Peyer's patch (tissue), 4 donors: ENCODE results near the gene UGT2B15.
"Not testable (repeated sequence)": the region's sequence is repeated elsewhere in the genome, so short reads cannot be mapped to it uniquely, and the experiment has no call there.

ENCODE experiments used
- POLR2A ChIP-seq, 2 donors: fragments of 450-650 bp; IDR thresholded peaks; one replicate each; pipeline ENCODE4 v1.5.1; 2017; ENCODE audit warnings: antibody characterized with exemption in 2 of 2, mild to moderate bottlenecking in 2 of 2, moderate library complexity in 2 of 2
- TF ChIP-seq, protein P1 (sequence below), 6 experiments: fragments of 450-650 bp in 4 of 6; fragments of 200-600 bp in 2 of 6; sonication (generic) in 1 of 6; IDR thresholded peaks; one replicate each; pipeline ENCODE4 v1.5.1; 2017 to 2019; ENCODE audit warnings: antibody characterized with exemption in 6 of 6, mild to moderate bottlenecking in 3 of 6, moderate library complexity in 1 of 6

DNA sequence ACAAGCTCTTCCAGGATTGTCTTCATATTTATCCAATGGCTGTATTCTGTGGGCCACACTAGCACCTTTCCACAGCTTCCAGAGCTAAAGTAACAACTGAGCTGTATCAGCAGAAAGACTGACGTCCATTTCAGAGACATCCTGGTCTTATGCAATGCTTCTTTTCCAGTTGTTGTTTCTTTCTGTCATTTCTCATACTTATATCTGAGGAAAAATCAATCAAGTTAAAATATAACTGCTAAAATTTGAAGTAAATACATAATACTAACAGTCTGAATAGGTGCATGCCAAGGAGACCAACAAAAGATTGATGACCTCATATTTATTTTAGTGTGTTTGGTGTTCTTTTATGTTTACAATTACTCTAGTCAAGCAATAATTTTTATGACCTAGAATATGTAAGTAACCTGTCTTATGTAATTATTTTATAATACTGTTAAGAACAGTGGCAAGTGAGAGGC lies at the start of gene UGT2B15:
- TF ChIP-seq POLR2A (IDR thresholded peaks at IDR 0.05), result not testable (repeated sequence)
- TF ChIP-seq, protein P1, sequence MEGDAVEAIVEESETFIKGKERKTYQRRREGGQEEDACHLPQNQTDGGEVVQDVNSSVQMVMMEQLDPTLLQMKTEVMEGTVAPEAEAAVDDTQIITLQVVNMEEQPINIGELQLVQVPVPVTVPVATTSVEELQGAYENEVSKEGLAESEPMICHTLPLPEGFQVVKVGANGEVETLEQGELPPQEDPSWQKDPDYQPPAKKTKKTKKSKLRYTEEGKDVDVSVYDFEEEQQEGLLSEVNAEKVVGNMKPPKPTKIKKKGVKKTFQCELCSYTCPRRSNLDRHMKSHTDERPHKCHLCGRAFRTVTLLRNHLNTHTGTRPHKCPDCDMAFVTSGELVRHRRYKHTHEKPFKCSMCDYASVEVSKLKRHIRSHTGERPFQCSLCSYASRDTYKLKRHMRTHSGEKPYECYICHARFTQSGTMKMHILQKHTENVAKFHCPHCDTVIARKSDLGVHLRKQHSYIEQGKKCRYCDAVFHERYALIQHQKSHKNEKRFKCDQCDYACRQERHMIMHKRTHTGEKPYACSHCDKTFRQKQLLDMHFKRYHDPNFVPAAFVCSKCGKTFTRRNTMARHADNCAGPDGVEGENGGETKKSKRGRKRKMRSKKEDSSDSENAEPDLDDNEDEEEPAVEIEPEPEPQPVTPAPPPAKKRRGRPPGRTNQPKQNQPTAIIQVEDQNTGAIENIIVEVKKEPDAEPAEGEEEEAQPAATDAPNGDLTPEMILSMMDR (IDR thresholded peaks at IDR 0.05), result not testable (repeated sequence)
